OCI-LY7 (cell line): ENCODE data around the gene ID3. TPM values are rescaled to one million over a fixed set of nuclear protein-coding genes. Genes with fewer than 3 reads are reported as not detected.
A peak's percentile ranks its signal among the peaks of the same experiment; 100 is the strongest.

Experiments used
- BruUV-seq: library from RNA; stranded (reverse); fragments of 400-500 nt; replicated peaks from 2 replicates; lab custom pipeline; 2021; lab: Mats Ljungman, UMichigan
- CTCF ChIA-PET: fragments of 300-600 bp; sonication (Branson Sonifier 250); formaldehyde crosslinking; loops from one replicate; lab custom pipeline; 2022; ENCODE audit warnings: antibody characterized with exemption; ENCODE audit not compliant: unreplicated experiment; lab: Charles Lee
- POLR2A ChIA-PET: fragments of 300-600 bp; sonication (Branson Sonifier 250); formaldehyde crosslinking; loops from one replicate; lab custom pipeline; 2022; ENCODE audit warnings: antibody characterized with exemption; lab: Charles Lee
- DNase-seq: peaks from one replicate; pipeline ENCODE4 v3.0.0-alpha.2; 2015; ENCODE audit warnings: low spot score
- H2AFZ ChIP-seq: fragments of 200-600 bp; sonication (generic), shearing (Covaris generic); 2 replicates; pipeline ENCODE4 v1.6.1; 2014; ENCODE audit warnings: mild to moderate bottlenecking, antibody characterized with exemption, low read length, moderate library complexity
- H3K27ac ChIP-seq: fragments of 200-600 bp; sonication (generic); 2 replicates; pipeline ENCODE4 v1.5.1; 2014; ENCODE audit warnings: mixed run types, low read depth, mild to moderate bottlenecking, moderate library complexity, low read length, inconsistent platforms; ENCODE audit not compliant: poor library complexity, severe bottlenecking
- H3K36me3 ChIP-seq: fragments of 200-600 bp; sonication (generic); 2 replicates; pipeline ENCODE4 v1.6.1; 2014; ENCODE audit warnings: mild to moderate bottlenecking, antibody characterized with exemption, low read length, moderate library complexity, mixed read lengths; ENCODE audit not compliant: insufficient read depth
- H3K4me1 ChIP-seq: fragments of 200-600 bp; sonication (generic); 2 replicates; pipeline ENCODE4 v1.5.1; 2014; ENCODE audit warnings: mild to moderate bottlenecking, low read length; ENCODE audit not compliant: insufficient read depth, poor library complexity, severe bottlenecking
- H3K4me2 ChIP-seq: fragments of 200-600 bp; sonication (generic); 2 replicates; pipeline ENCODE4 v1.6.1; 2014; ENCODE audit warnings: mild to moderate bottlenecking, low read length
- H3K4me3 ChIP-seq: fragments of 200-600 bp; sonication (generic); 2 replicates; pipeline ENCODE4 v1.5.1; 2014; ENCODE audit warnings: mild to moderate bottlenecking, low read depth, low read length; ENCODE audit not compliant: poor library complexity, severe bottlenecking
- H3K79me2 ChIP-seq: fragments of 200-600 bp; sonication (generic); 2 replicates; pipeline ENCODE4 v1.6.1; 2016; ENCODE audit warnings: low read depth, mild to moderate bottlenecking, low read length, moderate library complexity, mixed read lengths; ENCODE audit not compliant: insufficient read depth
- H3K9me2 ChIP-seq: fragments of 200-600 bp; sonication (generic); 2 replicates; pipeline ENCODE4 v1.6.1; 2016; ENCODE audit warnings: mild to moderate bottlenecking, low read length, mixed read lengths; ENCODE audit not compliant: insufficient read depth
- H3K9me3 ChIP-seq: fragments of 200-600 bp; sonication (generic); 2 replicates; pipeline ENCODE4 v1.6.1; 2014; ENCODE audit warnings: mild to moderate bottlenecking, mixed run types, low read length, mixed read lengths
- H4K20me1 ChIP-seq: fragments of 200-600 bp; sonication (generic); 2 replicates; pipeline ENCODE4 v1.6.1; 2014; ENCODE audit warnings: mild to moderate bottlenecking, antibody characterized with exemption, low read length, moderate library complexity, mixed read lengths; ENCODE audit not compliant: insufficient read depth
- CTCF ChIP-seq: fragments of 200-600 bp; sonication (generic); conservative IDR thresholded peaks from 2 replicates; pipeline ENCODE4 v1.5.1; 2014; ENCODE audit warnings: mild to moderate bottlenecking, antibody characterized with exemption, low read length, moderate library complexity, mixed read lengths
- EZH2phosphoT487 ChIP-seq: fragments of 200-600 bp; sonication (generic); IDR thresholded peaks from 2 replicates; pipeline ENCODE4 v1.6.1; 2018; ENCODE audit warnings: low read depth, borderline replicate concordance, mild to moderate bottlenecking, mixed run types, antibody characterized with exemption, low read length, moderate library complexity, mixed read lengths
- intact Hi-C: fragments of 100-400 bp; cut with micrococcal nuclease; formaldehyde crosslinking; loops from one replicate; pipeline ENCODE4 v1.10.0; 2022; ENCODE audit not compliant: unreplicated experiment
- total RNA-seq, 2 experiments: library from RNA; depleted of rRNA in 1 of 2; stranded (reverse); fragments of >200 nt in 1 of 2; shearing (Covaris generic) in 1 of 2; gene quantifications; 2 replicates each; pipeline ENCODE4 v1.2.3, GENCODE V29; 2014 to 2022

Gene ID3
- total RNA-seq, 2 experiments from 2014 or later = 629 to 1,658 TPM

DNA sequence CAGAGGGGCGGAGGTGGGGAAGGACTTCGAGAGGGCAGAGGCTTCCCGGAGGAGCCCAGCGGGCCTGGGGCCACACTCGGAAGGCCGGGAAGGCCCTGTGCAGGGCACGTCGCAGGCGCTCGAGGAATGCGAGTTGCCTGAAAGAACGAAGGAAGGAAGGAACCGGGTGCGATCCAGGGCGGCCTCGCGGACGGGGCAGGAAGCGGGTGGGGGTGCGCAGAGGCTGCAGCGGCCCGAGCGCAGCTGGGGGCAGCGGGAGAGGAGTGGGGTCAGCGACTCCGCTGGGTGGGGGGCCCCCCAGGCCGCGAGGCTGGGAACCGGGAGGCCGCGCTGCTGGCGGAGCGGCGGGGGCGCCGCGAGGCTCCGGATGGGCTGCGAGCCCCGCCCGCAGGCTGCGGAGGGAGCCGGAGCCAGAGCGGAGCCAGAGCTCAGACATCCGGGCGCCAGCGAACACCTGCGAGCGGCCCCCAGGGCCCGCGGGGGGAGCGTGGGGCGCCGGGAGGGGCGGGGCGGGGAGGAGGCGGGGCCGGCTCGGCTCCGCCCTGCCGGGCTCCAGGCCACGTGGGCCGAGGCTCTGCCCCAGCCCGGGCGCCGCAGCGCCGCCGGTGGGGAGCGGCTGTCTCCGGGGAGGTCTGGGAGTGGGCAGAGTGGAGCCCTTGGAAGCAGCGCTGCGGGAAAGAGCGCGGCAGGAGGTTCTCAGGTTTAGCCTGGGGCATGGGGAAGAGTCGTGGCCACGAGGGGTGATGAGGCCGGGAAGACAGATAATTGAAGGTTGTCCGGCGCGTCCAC lies 4.6 kb downstream of the ID3 start:
- H3K79me2 ChIP-seq = peaks cover 39% of the 10 kb centered on the region
- peak overlapping the region; percentile 94 for H3K4me3 ChIP-seq
- peak overlapping the region; percentile 98 for H3K4me2 ChIP-seq
- CTCF ChIA-PET = interaction anchor here (0.5 to 1.7 kb wide), 7 partner anchors 9 to 103 kb away, joined by 3 to 7 read pairs (median 4); no protein-coding TSS in a partner anchor
- peaks cover 18% of the 10 kb centered on the region for H4K20me1 ChIP-seq
- H3K9me2 ChIP-seq = no peaks in the 10 kb centered on the region
- peaks cover 28% of the 10 kb centered on the region for H3K36me3 ChIP-seq
- H2AFZ ChIP-seq = no peak overlapping the region
- BruUV-seq = no TSS peak
- peak; percentile 38 for TF ChIP-seq CTCF
- TF ChIP-seq EZH2phosphoT487 = no peak
- no peaks in the 10 kb centered on the region for H3K9me3 ChIP-seq
- POLR2A ChIA-PET = interaction anchor here (0.6 to 12.1 kb wide), 24 partner anchors 9 to 354 kb away, joined by 3 to 259 read pairs (median 7); partner anchors contain the start of gene E2F2
- DNase-seq = peak; percentile 95
- intact Hi-C loops = loop anchor here (1.0 to 2.0 kb wide), 2 partner anchors 59 to 80 kb away; no protein-coding TSS in a partner anchor
- peaks cover 68% of the 10 kb centered on the region for H3K4me1 ChIP-seq
- peak overlapping the region; percentile 97 for H3K27ac ChIP-seq

DNA sequence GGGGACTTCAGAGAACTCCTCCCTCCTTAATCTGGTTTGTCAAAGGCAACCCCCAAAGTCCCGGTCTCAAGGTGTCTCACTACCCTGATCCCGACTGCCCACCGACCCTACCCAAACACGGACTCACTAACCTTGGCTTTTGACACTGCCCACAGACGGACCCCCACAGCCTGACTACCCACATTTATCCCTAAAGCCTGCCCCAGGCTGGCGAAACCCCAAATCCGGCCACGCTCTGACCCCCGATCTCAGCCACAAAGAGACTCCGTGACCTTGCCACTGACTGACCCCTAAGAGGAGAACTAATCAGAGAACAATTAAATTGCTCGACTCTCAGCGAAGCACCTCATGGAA lies 5.2 kb downstream of the ID3 start:
- H3K4me1 ChIP-seq = peaks cover 74% of the 10 kb centered on the region

More for the DNA sequence above, 5.2 kb downstream of the ID3 start:
- peak overlapping the region; percentile 69 for H3K4me3 ChIP-seq
- DNase-seq = no peak
- intact Hi-C loops = loop anchor here (1.0 to 2.0 kb wide), 2 partner anchors 59 to 81 kb away; no protein-coding TSS in a partner anchor
- no peak overlapping the region for H2AFZ ChIP-seq
- BruUV-seq = no TSS peak
- H3K9me3 ChIP-seq = no peaks in the 10 kb centered on the region
- POLR2A ChIA-PET = interaction anchor here (0.6 to 12.1 kb wide), 15 partner anchors 8 to 108 kb away, joined by 3 to 259 read pairs (median 6); no protein-coding TSS in a partner anchor
- H3K9me2 ChIP-seq = no peaks in the 10 kb centered on the region
- H3K27ac ChIP-seq = peak overlapping the region; percentile 86
- no peak for TF ChIP-seq CTCF
- CTCF ChIA-PET = interaction anchor here (0.5 to 1.5 kb wide), 5 partner anchors 8 to 103 kb away, joined by 3 to 7 read pairs (median 4); no protein-coding TSS in a partner anchor
- peaks cover 17% of the 10 kb centered on the region for H4K20me1 ChIP-seq
- peaks cover 35% of the 10 kb centered on the region for H3K79me2 ChIP-seq
- H3K36me3 ChIP-seq = peaks cover 26% of the 10 kb centered on the region
- H3K4me2 ChIP-seq = peak overlapping the region; percentile 98
